GM15510 (cell line): Measurements from ENCODE around the gene GCSH.
A peak's percentile ranks its signal among the peaks of the same experiment; 100 is the strongest.

ENCODE experiments used
- POLR2A ChIP-seq: IDR thresholded peaks from 3 replicates; pipeline ENCODE4 v1.6.1; 2011; ENCODE audit warnings: borderline replicate concordance; ENCODE audit not compliant: insufficient read length; ENCODE audit errors: extremely low read depth

Gene GCSH

GRCh38 chr16:81117436-81117835, 21.2 kb upstream of the GCSH start:
- no peak for TF ChIP-seq POLR2A

- no peak for TF ChIP-seq POLR2A
These were observed 20.1 kb upstream of the GCSH start for GRCh38 chr16:81116285-81116684.

- TF ChIP-seq POLR2A = no peak
These were observed 16.3 kb upstream of the GCSH start for GRCh38 chr16:81112453-81112852.

- TF ChIP-seq POLR2A = no peak
These were observed 11.3 kb upstream of the GCSH start for GRCh38 chr16:81107511-81107910.

- no peak for TF ChIP-seq POLR2A
These were observed 10.8 kb upstream of the GCSH start for GRCh38 chr16:81106826-81107503.

GRCh38 chr16:81105946-81106345, 9.8 kb upstream of the GCSH start:
- TF ChIP-seq POLR2A = no peak

GRCh38 chr16:81101702-81102101, 5.5 kb upstream of the GCSH start:
- TF ChIP-seq POLR2A = no peak

- no peak for TF ChIP-seq POLR2A
These were observed 3.8 kb upstream of the GCSH start for GRCh38 chr16:81099958-81100357.

GRCh38 chr16:81097230-81097629, 1.0 kb upstream of the GCSH start:
- no peak for TF ChIP-seq POLR2A

GRCh38 chr16:81096715-81097208, 567 bp upstream of the GCSH start:
- TF ChIP-seq POLR2A = no peak

GRCh38 chr16:81095653-81095952, 592 bp downstream of the GCSH start:
- no peak for TF ChIP-seq POLR2A

- no peak for TF ChIP-seq POLR2A
These were observed 1.4 kb downstream of the GCSH start for GRCh38 chr16:81094771-81095251.

- no peak for TF ChIP-seq POLR2A
These were observed 7.4 kb downstream of the GCSH start for GRCh38 chr16:81088836-81089235.

GRCh38 chr16:81081014-81081413, 15.2 kb downstream of the GCSH start:
- TF ChIP-seq POLR2A = no peak

- no peak for TF ChIP-seq POLR2A
These were observed 16.0 kb downstream of the GCSH start for GRCh38 chr16:81080233-81080632.

GRCh38 chr16:81077076-81077940, 18.9 kb downstream of the GCSH start, which contains the start of gene C16orf46:
C16orf46 (minus strand) TSS chr16:81077238; CDS start chr16:81063955, 13,283 bp downstream.
- TF ChIP-seq POLR2A = peak; percentile 81

- no peak for TF ChIP-seq POLR2A
These were observed 19.6 kb downstream of the GCSH start for GRCh38 chr16:81076566-81077075.
